ENCODE measurements around the gene ZCCHC10. TPM values are rescaled to one million over a fixed set of nuclear protein-coding genes. Genes with fewer than 3 reads are reported as not detected.
A peak's percentile ranks its signal among the peaks of the same experiment; 100 is the strongest.
"Not testable (repeated sequence)": the region's sequence is repeated elsewhere in the genome, so short reads cannot be mapped to it uniquely, and the experiment has no call there.

The ZCCHC10 gene
- total RNA-seq, 1 donor from 2014 or later, result 23.1 TPM

DNA sequence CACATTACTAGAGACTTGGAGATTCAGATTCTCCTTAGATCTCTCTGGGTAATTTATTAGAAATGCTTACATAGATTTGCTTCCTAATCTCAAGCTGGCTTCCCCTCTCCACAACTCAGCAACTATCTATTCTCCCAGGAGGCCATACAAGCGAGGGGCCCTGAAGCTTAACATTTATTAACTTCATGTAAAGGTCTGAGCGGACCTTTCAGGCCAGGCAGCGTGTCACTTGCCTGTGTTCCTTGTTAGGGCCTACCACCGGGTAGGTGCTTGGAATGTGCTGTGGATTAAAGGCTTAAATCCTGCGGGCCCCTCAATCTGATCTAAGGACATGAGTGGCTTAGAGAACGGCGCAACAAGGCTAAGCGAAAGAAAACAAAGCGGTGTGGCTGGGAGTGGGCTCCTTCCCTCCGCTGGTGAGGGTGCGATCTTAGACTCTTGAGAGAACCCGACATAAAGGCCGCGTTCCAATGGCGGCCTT lies 24.8 kb upstream of the ZCCHC10 start:
- Mint-ChIP-seq H3K4me3 (ENCODE audit: low read depth) (peak overlapping the region; percentile 94), H3K36me3 (ENCODE audit: insufficient read depth) (peaks cover 2% of the 10 kb centered on the region), H3K4me1 (ENCODE audit: low read depth) (peaks cover 34% of the 10 kb centered on the region), H3K9me3 (ENCODE audit: low read depth) (no peaks in the 10 kb centered on the region), H3K27me3 (no peaks in the 10 kb centered on the region), H3K27ac (peak overlapping the region; percentile 100)
- TF ChIP-seq, protein P1, sequence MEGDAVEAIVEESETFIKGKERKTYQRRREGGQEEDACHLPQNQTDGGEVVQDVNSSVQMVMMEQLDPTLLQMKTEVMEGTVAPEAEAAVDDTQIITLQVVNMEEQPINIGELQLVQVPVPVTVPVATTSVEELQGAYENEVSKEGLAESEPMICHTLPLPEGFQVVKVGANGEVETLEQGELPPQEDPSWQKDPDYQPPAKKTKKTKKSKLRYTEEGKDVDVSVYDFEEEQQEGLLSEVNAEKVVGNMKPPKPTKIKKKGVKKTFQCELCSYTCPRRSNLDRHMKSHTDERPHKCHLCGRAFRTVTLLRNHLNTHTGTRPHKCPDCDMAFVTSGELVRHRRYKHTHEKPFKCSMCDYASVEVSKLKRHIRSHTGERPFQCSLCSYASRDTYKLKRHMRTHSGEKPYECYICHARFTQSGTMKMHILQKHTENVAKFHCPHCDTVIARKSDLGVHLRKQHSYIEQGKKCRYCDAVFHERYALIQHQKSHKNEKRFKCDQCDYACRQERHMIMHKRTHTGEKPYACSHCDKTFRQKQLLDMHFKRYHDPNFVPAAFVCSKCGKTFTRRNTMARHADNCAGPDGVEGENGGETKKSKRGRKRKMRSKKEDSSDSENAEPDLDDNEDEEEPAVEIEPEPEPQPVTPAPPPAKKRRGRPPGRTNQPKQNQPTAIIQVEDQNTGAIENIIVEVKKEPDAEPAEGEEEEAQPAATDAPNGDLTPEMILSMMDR (IDR thresholded peaks at IDR 0.05; ENCODE audit: unreplicated experiment), result no peak
- DNase-seq (ENCODE audit: low spot score, unreplicated experiment), result no peak

- TF ChIP-seq, protein P1 (IDR thresholded peaks at IDR 0.05; ENCODE audit: unreplicated experiment), result no peak
- Mint-ChIP-seq H3K4me3 (ENCODE audit: low read depth) (peak overlapping the region; percentile 94), H3K9me3 (ENCODE audit: low read depth) (no peaks in the 10 kb centered on the region), H3K27ac (peak overlapping the region; percentile 100), H3K4me1 (ENCODE audit: low read depth) (peaks cover 32% of the 10 kb centered on the region), H3K36me3 (ENCODE audit: insufficient read depth) (peaks cover 2% of the 10 kb centered on the region), H3K27me3 (no peaks in the 10 kb centered on the region)
- DNase-seq (ENCODE audit: low spot score, unreplicated experiment), result no peak
These were observed 24.2 kb upstream of the ZCCHC10 start for GRCh38 chr5:133050521-133050920.

- peak overlapping the region; percentile 59 for H3K4me3 Mint-ChIP-seq (ENCODE audit: low read depth)
- H3K4me1 Mint-ChIP-seq (ENCODE audit: low read depth), result peaks cover 28% of the 10 kb centered on the region
- peak overlapping the region; percentile 88 for H3K27ac Mint-ChIP-seq
- H3K36me3 Mint-ChIP-seq (ENCODE audit: insufficient read depth), result peaks cover under 1% of the 10 kb centered on the region
- TF ChIP-seq, protein P1 (IDR thresholded peaks at IDR 0.05; ENCODE audit: unreplicated experiment), result no peak
- no peaks in the 10 kb centered on the region for H3K9me3 Mint-ChIP-seq (ENCODE audit: low read depth)
- DNase-seq (ENCODE audit: low spot score, unreplicated experiment), result no peak
- H3K27me3 Mint-ChIP-seq, result no peaks in the 10 kb centered on the region
These were observed 23.3 kb upstream of the ZCCHC10 start for GRCh38 chr5:133049726-133050048.

GRCh38 chr5:133048993-133049725 lies 22.8 kb upstream of the ZCCHC10 start:
- no peak for DNase-seq (ENCODE audit: low spot score, unreplicated experiment)
- H3K4me3 Mint-ChIP-seq (ENCODE audit: low read depth), result peak overlapping the region; percentile 59
- no peaks in the 10 kb centered on the region for H3K9me3 Mint-ChIP-seq (ENCODE audit: low read depth)
- no peaks in the 10 kb centered on the region for H3K36me3 Mint-ChIP-seq (ENCODE audit: insufficient read depth)
- H3K27ac Mint-ChIP-seq, result peak overlapping the region; percentile 88
- H3K4me1 Mint-ChIP-seq (ENCODE audit: low read depth), result peaks cover 25% of the 10 kb centered on the region
- TF ChIP-seq, protein P1 (IDR thresholded peaks at IDR 0.05; ENCODE audit: unreplicated experiment), result no peak
- no peaks in the 10 kb centered on the region for H3K27me3 Mint-ChIP-seq

DNA sequence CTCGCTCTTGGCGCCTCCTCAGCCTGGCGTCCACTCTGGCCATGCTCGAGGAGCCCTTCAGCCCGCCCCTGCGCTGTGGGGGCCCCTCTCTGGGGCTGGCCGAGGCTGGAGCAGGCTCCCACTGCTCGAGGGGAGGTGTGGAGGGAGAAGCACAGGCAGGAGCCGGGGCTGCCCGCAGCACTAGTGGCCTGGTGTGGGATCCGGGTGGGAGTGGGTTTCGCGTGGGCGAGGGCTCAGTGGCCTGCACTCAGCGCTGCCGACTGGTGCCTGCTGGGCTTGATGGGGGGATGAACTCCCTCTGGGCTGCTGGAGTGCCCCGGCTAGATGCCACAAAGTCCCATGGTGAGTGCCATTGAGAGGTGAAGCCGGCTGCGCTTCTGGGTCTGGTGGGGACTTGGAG lies 21.1 kb upstream of the ZCCHC10 start:
- no peaks in the 10 kb centered on the region for H3K27me3 Mint-ChIP-seq
- TF ChIP-seq, protein P1 (IDR thresholded peaks at IDR 0.05; ENCODE audit: unreplicated experiment), result no peak
- H3K4me3 Mint-ChIP-seq (ENCODE audit: low read depth), result no peak overlapping the region
- DNase-seq (ENCODE audit: low spot score, unreplicated experiment), result no peak
- H3K4me1 Mint-ChIP-seq (ENCODE audit: low read depth), result peaks cover 23% of the 10 kb centered on the region
- H3K9me3 Mint-ChIP-seq (ENCODE audit: low read depth), result no peaks in the 10 kb centered on the region
- H3K36me3 Mint-ChIP-seq (ENCODE audit: insufficient read depth), result no peaks in the 10 kb centered on the region
- no peak overlapping the region for H3K27ac Mint-ChIP-seq

- not testable (repeated sequence) for H3K27ac Mint-ChIP-seq; H3K4me3 Mint-ChIP-seq (ENCODE audit: low read depth); H3K27me3 Mint-ChIP-seq; H3K36me3 Mint-ChIP-seq (ENCODE audit: insufficient read depth); H3K9me3 Mint-ChIP-seq (ENCODE audit: low read depth); DNase-seq (ENCODE audit: low spot score, unreplicated experiment)
- peaks cover 23% of the 10 kb centered on the region for H3K4me1 Mint-ChIP-seq (ENCODE audit: low read depth)
These were observed 20.2 kb upstream of the ZCCHC10 start for GRCh38 chr5:133046560-133046959.
